GM19372 (cell line): Measurements from ENCODE around the gene RNU6-9.

ENCODE experiments used
- ATAC-seq: cut with Tn5 transposase; IDR thresholded peaks from one replicate; pipeline ENCODE4 v1.9.1; 2021; ENCODE audit warnings: mild to moderate bottlenecking, low read depth, moderate library complexity; ENCODE audit not compliant: unreplicated experiment

The RNU6-9 gene

GRCh38 chr19:861141-861755 lies 32.0 kb upstream of the RNU6-9 start:
- no peak for ATAC-seq

GRCh38 chr19:861756-862580 lies 31.3 kb upstream of the RNU6-9 start:
- no peak for ATAC-seq

GRCh38 chr19:862581-863314 lies 30.5 kb upstream of the RNU6-9 start:
- no peak for ATAC-seq

GRCh38 chr19:863315-863620 lies 30.0 kb upstream of the RNU6-9 start:
- no peak for ATAC-seq

GRCh38 chr19:866769-867300 lies 26.4 kb upstream of the RNU6-9 start:
- no peak for ATAC-seq

- no peak for ATAC-seq
Observed at GRCh38 chr19:867301-867793, 25.9 kb upstream of the RNU6-9 start.

GRCh38 chr19:867855-868457 lies 25.3 kb upstream of the RNU6-9 start:
- no peak for ATAC-seq

- no peak for ATAC-seq
Observed at GRCh38 chr19:868458-869244, 24.6 kb upstream of the RNU6-9 start.

- no peak for ATAC-seq
Observed at GRCh38 chr19:869245-870177, 23.8 kb upstream of the RNU6-9 start.

GRCh38 chr19:870314-870713 lies 23.0 kb upstream of the RNU6-9 start:
- no peak for ATAC-seq

- ATAC-seq, result no peak
Observed at GRCh38 chr19:870963-871401, 22.3 kb upstream of the RNU6-9 start.

- ATAC-seq, result no peak
Observed at GRCh38 chr19:871446-872265, 21.6 kb upstream of the RNU6-9 start.

- ATAC-seq, result no peak
Observed at GRCh38 chr19:872266-872951, 20.9 kb upstream of the RNU6-9 start.

- no peak for ATAC-seq
Observed at GRCh38 chr19:873084-873483, 20.2 kb upstream of the RNU6-9 start.

- ATAC-seq, result no peak
Observed at GRCh38 chr19:873561-874041, 19.7 kb upstream of the RNU6-9 start.

GRCh38 chr19:875265-875879 lies 17.9 kb upstream of the RNU6-9 start:
- no peak for ATAC-seq

GRCh38 chr19:876089-876488 lies 17.2 kb upstream of the RNU6-9 start:
- no peak for ATAC-seq
